C4-2B (cell line): ENCODE results near the gene CALML4.
A peak's percentile ranks its signal among the peaks of the same experiment; 100 is the strongest.

Experiments used
- H3K27ac ChIP-seq: fragments of 450-650 bp; 2 replicates; pipeline ENCODE4 v1.5.1; 2017
- ZFX ChIP-seq: fragments of 450-650 bp; IDR thresholded peaks from 2 replicates; pipeline ENCODE4 v1.6.1; 2017
- TF ChIP-seq, protein P1 (sequence below): fragments of 450-650 bp; conservative IDR thresholded peaks from 2 replicates; pipeline ENCODE4 v1.5.1; 2017; ENCODE audit warnings: mild to moderate bottlenecking

Gene CALML4

DNA sequence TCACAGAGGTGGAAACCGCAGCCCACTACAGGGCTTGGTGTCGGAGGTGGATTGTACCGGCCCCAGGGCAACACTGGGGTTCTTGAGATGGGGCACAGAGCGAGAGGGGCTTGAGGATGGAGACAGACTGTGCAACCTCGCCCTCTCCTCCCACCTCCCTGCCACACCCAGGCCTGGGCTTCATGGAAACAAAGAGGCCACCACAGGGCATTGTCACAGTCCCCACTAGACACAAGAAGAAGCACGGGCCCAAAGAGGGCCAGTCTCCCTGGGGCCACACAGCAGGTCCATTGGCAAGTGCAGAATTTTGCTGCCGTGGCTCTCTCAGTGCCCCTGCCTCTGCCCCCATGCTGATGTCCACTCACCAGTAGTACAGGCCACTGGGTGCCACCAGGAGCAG lies 4.1 kb upstream of the CALML4 start:
- TF ChIP-seq, protein P1, sequence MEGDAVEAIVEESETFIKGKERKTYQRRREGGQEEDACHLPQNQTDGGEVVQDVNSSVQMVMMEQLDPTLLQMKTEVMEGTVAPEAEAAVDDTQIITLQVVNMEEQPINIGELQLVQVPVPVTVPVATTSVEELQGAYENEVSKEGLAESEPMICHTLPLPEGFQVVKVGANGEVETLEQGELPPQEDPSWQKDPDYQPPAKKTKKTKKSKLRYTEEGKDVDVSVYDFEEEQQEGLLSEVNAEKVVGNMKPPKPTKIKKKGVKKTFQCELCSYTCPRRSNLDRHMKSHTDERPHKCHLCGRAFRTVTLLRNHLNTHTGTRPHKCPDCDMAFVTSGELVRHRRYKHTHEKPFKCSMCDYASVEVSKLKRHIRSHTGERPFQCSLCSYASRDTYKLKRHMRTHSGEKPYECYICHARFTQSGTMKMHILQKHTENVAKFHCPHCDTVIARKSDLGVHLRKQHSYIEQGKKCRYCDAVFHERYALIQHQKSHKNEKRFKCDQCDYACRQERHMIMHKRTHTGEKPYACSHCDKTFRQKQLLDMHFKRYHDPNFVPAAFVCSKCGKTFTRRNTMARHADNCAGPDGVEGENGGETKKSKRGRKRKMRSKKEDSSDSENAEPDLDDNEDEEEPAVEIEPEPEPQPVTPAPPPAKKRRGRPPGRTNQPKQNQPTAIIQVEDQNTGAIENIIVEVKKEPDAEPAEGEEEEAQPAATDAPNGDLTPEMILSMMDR: no peak
- TF ChIP-seq ZFX: no peak
- H3K27ac ChIP-seq: no peak overlapping the region

DNA sequence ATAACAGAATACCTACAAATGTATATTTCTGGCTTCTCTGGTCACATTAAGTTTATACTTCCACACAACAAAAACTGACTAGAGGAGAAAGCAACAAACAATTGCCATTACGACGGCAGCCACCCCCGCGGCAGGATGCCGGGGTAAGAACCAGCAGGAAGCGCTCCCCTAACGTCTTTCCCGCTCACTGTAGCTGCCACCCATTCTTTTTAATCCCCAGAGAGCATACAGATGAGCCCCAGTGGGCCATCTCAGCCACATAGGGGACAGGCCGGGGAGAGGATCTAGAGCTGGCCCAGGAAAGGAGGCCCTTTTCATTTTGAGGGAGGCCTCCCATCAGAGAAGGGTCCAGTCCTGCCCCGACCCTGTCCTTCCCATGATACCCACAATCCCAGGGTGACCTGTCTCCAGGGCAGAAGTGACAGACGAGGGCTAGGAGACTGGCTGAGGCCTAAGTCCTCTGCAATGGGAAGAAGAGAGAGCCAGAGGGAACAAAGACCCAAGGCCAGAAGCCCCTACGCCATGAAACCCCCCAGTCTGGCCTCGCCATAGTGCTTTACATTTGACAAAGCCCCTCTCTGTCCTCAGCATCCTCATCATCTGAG lies 3.6 kb upstream of the CALML4 start:
- no peak for TF ChIP-seq ZFX
- no peak overlapping the region for H3K27ac ChIP-seq

DNA sequence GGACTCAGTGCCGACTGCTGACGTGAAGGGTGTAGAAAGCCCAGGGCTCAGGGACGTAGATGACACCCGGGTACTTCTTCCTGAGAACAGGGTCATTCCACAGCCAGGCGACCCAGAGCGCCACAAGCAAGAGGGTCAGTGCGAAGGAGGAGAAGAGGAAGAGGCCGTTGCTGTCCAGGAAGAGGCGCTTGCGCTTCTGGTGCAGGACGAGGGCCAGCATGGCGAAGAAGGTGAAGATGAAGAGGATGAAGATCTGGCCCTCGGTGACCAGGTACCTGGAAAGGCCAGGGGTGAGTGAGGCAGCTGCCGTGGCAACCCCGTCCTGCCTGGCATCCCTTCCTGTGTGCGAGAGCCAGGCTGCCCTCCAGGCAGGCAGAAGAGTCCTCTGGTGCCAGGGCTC lies 3.0 kb upstream of the CALML4 start:
- TF ChIP-seq ZFX: no peak
- TF ChIP-seq, protein P1: no peak
- no peak overlapping the region for H3K27ac ChIP-seq

DNA sequence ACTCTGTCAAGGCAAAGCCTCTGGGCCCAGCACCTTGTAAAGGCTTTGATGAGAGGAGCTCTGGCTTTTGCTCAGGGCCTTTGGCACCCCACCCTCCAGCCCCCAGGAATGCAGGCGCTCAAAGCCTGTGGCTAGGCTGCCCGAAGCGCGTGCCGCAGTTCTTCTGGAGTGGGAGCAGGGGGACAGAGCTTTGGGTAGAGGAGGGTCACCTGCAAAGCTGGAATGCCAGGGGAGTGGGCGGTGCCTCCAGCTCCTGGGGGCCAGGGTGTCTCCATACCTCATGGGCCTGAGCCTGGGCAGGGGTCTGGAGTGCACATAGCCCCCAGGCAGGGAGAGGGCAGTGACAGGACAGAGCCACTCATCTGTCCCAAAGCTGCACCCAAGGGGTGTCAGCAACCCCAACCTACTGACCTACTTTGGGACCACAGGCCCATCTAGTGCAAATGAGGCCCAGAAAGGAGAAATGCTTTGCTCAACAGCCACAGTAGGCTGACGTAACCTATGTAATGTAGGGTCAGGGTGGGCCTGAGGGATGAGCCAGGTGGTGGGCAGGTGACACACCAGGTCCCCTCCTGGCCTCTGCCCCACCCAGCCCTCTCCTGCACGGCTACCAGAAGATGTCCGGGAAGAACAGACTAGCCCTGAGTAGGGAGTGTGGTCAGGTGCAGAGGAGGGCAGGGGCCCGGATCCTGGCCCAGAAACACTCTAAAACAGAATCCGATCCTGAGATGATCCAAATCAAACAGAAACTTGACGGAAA lies 2.2 kb upstream of the CALML4 start:
- H3K27ac ChIP-seq: peak overlapping the region; percentile 83
- TF ChIP-seq, protein P1: no peak
- no peak for TF ChIP-seq ZFX

DNA sequence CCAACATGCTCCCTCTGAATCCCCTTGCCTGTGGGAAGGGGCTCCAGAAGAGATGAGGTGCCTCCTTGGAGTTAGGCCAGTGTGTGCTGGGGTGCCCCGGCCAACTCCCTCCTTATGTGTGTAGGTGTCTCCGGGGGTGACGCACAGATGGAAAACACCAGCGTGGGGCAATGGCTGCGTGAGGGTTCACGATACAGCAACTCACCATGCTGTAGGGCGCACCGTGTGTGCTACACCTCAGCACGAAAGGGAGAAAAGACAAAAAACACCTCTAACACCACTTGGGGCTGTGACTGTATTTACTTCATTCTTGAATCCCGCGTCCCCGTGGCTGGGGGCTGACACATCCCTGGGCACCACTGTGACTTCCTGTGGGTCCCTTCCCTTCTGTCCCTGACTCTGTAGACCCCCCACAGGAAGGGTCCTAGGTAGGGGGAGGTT lies 1.6 kb upstream of the CALML4 start:
- TF ChIP-seq, protein P1: no peak
- no peak for TF ChIP-seq ZFX
- peak overlapping the region; percentile 83 for H3K27ac ChIP-seq

DNA sequence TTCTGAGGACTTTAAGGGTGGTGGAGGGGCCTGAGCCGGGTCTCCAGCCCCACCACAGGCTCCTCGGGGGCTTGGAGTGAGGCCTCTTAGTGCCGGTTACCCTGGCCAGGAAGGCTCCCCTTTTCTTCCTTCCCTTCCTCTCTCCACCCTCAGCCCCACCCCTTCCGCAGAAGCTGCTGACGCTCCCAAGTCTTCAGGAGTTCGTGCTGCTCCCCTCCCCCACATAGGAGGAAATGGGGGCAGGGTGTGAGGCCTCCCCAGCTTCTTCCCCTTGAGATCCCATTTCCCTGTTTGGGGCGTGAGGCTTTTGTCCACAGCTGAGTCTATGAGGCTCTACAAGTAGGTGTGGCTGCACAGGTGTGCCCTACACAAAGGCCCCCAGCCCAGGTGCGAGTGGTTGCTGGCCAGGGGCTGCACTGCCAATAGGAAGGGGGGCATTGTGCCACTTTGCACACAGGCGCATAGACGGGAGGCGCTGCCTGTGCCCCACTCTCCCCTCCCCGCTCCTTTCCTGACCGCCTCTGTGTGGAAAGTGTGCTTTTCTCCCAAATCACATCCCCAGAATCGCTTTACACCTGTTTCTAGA lies 915 bp upstream of the CALML4 start:
- TF ChIP-seq, protein P1: no peak
- no peak for TF ChIP-seq ZFX
- peak overlapping the region; percentile 83 for H3K27ac ChIP-seq

DNA sequence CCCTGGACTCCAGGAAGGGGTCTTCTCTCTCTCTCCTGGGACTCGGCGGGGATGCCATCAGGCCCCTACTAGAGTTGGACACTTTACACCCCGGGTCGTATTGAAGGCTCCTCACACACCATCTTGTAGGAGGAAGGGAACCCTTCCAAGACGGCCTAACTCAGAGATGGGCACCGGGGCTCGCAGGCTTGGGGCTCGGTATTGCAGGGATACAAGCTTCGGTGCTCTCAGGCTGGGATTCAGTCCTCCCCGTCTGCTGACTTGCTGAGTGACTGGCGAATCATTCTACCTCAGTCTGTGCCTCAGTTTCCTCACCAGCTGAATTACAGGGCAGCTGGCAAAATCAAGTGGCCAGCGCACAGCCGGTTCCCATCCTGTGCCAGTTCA lies 419 bp upstream of the CALML4 start:
- peak overlapping the region; percentile 83 for H3K27ac ChIP-seq
- TF ChIP-seq, protein P1: no peak
- no peak for TF ChIP-seq ZFX
